GM19025 (cell line): ENCODE data around the gene SUFU.

Experiments used
- ATAC-seq: cut with Tn5 transposase; IDR thresholded peaks from one replicate; pipeline ENCODE4 v1.9.1; 2021; ENCODE audit warnings: mild to moderate bottlenecking, low read depth, moderate library complexity; ENCODE audit not compliant: unreplicated experiment

SUFU gene

DNA sequence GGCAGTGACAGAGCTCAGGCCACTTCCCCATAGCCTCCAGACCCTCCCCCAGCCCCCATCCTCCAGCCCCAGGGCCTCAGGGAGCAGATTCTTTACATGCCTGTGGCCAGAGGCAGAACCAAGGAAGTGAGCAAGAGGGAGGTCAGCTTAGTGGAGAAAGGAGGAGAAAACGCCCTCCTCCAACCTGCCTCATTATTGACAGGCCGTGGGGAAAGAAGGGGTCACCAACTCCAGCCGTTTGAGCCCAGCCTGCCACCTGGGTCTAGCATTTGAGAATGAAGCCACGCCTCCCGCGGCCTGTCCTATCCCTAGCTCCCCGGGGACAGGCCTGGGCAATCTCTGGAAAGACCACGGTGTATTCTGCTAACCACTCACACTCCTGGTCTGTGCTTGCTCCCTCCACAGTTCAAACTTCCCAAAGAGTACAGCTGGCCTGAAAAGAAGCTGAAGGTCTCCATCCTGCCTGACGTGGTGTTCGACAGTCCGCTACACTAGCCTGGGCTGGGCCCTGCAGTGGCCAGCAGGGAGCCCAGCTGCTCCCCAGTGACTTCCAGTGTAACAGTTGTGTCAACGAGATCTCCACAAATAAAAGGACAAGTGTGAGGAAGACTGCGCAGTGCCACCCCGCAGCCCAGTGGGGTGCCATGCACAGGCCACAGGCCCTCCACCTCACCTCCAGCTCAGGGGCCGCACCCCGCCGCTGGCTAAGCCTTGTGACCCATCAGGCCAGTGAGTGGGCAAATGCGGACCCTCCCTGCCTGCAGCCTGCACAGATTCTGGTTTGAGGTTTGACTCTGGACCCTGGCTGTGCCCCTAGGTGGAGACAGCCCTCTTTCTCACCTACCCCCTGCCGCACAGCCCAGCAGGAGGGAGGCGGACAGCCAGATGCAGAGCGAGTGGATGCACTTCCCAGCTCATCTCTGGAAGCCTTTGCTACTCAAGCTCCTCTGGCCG, 126.2 kb downstream of the SUFU start:
- ATAC-seq, result no peak

- ATAC-seq, result no peak
Observed at GRCh38 chr10:102630663-102631062, 126.9 kb downstream of the SUFU start.

- ATAC-seq, result no peak
Observed at GRCh38 chr10:102631525-102632393, 128.0 kb downstream of the SUFU start.

DNA sequence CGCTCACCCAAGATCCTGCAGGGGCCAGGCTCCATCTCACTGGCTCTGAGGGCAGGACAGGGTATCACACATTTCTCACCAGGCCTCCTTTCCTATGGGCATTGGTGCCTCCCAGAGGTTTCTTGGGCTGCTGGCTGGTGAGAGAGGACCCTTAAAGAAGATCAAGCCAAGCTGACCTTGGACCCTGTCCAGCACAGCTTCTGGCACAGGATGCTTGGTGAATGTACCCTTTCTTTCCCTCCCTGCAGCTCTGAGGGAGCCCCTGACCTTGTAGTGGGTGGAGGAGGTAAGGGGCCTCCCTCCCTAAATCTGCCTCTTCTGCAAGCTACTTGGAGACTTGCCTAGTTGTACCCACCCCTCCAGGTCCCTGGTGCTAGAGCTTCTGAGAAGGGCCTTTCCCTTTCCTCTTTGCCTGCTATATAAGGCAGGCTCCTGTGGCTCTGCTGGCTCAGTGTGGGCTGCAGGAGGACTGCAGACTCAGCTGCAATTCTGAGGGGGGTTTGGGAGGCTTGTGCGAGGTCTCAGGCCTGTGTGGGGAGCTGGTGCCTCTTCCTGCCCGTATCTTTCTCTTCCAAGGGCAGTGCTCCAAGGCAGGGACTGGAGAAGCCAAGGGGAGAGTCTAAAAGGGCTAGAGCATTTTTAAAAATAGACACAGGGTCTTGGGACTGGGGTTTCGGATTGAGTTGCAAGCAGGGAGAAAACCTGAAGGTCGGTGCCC, 128.8 kb downstream of the SUFU start:
- ATAC-seq, result no peak

GRCh38 chr10:102633287-102633686, 129.5 kb downstream of the SUFU start:
- no peak for ATAC-seq

GRCh38 chr10:102633848-102634247, 130.1 kb downstream of the SUFU start:
- ATAC-seq, result no peak

DNA sequence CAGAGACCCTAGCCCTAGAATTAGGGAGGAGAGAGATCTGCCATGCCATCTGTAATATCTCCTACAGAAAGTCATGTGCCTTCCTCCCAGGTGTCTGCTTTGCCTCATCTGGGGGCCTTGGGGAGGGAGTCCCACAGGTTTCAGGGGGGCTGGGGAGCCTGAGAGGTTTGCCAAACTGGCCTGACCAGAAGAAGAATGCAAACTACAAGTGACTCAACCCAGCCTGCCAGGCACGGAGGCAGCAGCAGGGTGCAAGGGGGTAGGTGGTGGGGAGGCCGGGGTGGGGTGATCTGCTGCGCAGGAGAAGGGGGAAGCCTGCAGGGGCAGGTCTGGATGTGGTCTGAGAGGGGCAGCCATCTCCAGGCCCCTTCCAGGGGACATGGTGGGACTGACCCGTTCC, 130.9 kb downstream of the SUFU start:
- no peak for ATAC-seq

GRCh38 chr10:102635377-102635776, 131.6 kb downstream of the SUFU start:
- no peak for ATAC-seq

- ATAC-seq, result no peak
Observed at GRCh38 chr10:102639537-102639936, 135.8 kb downstream of the SUFU start.

- ATAC-seq, result no peak
Observed at GRCh38 chr10:102641402-102641801, 137.6 kb downstream of the SUFU start.

DNA sequence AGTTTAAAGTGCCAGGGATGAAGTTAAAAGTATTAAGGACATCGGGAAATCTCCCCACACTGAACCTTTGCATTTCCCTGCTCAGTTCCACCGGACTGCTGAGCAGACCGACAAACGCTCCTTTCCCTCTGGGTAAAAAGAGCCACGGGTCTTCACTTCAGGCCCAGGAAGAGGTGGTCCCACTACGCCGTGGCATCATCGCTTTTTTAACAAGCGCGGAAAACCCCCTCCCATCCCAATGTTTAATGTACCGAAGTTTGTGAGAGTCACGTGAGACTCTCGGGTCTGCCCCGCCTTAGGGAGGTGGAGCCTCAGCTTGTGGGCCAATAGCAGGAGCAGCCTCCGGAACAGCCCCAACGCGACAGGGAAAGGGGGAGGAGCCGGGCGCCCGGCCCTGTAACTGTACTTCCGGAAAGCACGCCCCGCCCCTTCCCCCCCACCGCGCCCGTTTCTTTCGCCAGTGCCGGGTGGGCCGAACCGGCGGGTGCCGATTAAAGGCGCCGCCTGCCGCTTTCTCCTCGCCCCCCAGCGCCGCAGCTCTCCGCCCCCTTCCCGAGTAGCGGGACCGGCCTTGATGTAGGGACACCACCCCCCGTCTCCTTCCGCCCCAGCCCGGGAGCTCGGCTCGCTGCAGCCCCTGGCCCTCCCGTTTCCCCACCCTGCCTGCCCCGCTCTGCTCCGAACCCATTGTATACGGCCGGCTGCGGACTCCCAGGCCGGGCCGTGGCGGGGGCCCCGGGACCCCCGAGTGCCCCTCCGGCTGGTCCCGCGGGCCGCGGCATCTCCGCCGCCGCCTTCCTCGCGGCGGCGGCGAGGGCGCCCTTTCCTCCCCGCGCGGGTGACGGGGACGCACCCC, 138.3 kb downstream of the SUFU start:
- peak; percentile 37 for ATAC-seq

- ATAC-seq, result no peak
Observed at GRCh38 chr10:102642736-102643335, 139.1 kb downstream of the SUFU start.

GRCh38 chr10:102643336-102644065, 139.7 kb downstream of the SUFU start:
- ATAC-seq, result peak; percentile 2

GRCh38 chr10:102644066-102644645, 140.4 kb downstream of the SUFU start, which contains the start of gene TRIM8:
TSS of gene TRIM8 (plus strand) at chr10:102644479. CDS start at chr10:102644618, 139 bp downstream.
- peak; percentile 15 for ATAC-seq

- no peak for ATAC-seq
Observed at GRCh38 chr10:102644646-102645387, 141.0 kb downstream of the SUFU start.

DNA sequence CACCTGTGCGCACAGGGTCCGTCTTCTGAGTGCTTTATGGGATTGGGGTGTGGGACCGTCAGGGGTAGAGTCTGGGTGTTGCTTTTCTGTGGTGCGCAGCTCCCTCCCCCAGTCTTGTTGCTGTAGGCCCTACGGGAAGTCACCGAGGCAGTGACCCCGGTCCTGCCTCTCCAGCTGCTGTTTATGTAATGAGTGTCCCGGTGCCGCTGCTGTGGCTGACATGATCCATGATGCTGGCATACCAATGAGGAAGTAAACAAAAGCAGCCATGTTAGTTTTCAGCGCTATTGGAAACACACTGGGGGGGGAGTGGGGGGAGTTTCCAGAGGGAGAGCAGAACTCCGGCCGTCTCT, 141.6 kb downstream of the SUFU start:
- no peak for ATAC-seq

DNA sequence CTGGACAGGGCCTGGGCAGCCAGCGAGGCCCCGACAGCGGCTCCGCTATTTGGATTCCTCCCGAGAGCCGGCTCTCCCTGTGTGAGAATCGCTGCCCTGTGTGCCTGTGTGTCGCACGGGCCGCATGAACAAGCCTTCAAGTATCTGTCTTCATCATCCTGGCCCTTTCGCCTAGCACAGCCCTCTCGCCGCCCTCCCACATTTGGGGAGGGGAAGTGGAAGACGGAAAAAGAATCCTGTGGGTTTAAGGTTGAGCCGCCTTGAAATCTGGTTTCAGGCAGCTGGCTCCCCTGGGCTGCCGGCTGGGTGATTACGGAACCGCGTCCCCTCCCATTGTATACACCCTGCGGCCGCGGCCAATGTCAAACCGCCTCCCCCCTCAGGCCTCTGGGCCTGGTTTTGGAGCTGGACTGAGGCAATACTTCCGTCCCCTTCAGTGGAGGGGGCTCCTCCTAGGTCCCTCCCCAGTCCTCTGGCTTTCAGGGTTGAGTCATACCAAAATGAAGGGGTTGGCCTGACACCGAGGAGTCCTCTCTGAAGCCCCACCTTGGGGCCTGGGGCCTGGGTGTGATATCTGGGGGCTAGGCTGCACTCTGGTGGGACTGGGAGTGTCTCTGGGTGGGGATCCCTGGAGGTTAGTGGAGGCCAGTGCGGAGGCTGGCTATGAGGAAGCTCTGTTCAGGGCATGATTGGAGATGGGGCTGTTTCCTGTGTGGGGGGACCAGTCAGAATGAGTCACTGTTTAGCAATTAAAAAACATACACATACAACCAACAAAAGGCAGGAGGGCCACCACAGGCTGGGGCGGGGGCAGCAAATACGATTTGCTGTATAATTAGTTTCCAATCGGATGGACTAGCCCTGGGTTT, 142.2 kb downstream of the SUFU start:
- ATAC-seq, result peak; percentile 26
